ENCODE results near the gene ANKRD10. TPM values are rescaled to one million over a fixed set of nuclear protein-coding genes. Genes with fewer than 3 reads are reported as not detected.

The ANKRD10 gene
- total and polyA plus RNA-seq, 2 experiments from 2014 or later = 250 to 277 TPM

GRCh38 chr13:110942248-110942981 is 27.5 kb upstream of the ANKRD10 start (continued):
- no peak for TF ChIP-seq ZNF114 (CRISPR knock-in tag; IDR thresholded peaks at IDR 0.05)
- TF ChIP-seq, protein P1, sequence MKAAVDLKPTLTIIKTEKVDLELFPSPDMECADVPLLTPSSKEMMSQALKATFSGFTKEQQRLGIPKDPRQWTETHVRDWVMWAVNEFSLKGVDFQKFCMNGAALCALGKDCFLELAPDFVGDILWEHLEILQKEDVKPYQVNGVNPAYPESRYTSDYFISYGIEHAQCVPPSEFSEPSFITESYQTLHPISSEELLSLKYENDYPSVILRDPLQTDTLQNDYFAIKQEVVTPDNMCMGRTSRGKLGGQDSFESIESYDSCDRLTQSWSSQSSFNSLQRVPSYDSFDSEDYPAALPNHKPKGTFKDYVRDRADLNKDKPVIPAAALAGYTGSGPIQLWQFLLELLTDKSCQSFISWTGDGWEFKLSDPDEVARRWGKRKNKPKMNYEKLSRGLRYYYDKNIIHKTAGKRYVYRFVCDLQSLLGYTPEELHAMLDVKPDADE (IDR thresholded peaks at IDR 0.05) = no peak
- no peak for TF ChIP-seq POLR2AphosphoS5 (IDR thresholded peaks at IDR 0.05; ENCODE audit: low read depth)
- no peak for TF ChIP-seq NANOG (IDR thresholded peaks at IDR 0.05; ENCODE audit: borderline replicate concordance)
- TF ChIP-seq, protein P2, sequence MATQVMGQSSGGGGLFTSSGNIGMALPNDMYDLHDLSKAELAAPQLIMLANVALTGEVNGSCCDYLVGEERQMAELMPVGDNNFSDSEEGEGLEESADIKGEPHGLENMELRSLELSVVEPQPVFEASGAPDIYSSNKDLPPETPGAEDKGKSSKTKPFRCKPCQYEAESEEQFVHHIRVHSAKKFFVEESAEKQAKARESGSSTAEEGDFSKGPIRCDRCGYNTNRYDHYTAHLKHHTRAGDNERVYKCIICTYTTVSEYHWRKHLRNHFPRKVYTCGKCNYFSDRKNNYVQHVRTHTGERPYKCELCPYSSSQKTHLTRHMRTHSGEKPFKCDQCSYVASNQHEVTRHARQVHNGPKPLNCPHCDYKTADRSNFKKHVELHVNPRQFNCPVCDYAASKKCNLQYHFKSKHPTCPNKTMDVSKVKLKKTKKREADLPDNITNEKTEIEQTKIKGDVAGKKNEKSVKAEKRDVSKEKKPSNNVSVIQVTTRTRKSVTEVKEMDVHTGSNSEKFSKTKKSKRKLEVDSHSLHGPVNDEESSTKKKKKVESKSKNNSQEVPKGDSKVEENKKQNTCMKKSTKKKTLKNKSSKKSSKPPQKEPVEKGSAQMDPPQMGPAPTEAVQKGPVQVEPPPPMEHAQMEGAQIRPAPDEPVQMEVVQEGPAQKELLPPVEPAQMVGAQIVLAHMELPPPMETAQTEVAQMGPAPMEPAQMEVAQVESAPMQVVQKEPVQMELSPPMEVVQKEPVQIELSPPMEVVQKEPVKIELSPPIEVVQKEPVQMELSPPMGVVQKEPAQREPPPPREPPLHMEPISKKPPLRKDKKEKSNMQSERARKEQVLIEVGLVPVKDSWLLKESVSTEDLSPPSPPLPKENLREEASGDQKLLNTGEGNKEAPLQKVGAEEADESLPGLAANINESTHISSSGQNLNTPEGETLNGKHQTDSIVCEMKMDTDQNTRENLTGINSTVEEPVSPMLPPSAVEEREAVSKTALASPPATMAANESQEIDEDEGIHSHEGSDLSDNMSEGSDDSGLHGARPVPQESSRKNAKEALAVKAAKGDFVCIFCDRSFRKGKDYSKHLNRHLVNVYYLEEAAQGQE (IDR thresholded peaks at IDR 0.05; ENCODE audit: unreplicated experiment) = no peak

- Mint-ChIP-seq H3K4me1 (peaks cover 2% of the 10 kb centered on the region), H3K36me3 (ENCODE audit: low read depth) (peaks cover 30% of the 10 kb centered on the region), H3K27me3 (ENCODE audit: insufficient read depth, low read depth, poor library complexity) (peaks cover 13% of the 10 kb centered on the region), H3K27ac (no peak overlapping the region), H3K9me3 (peaks cover 42% of the 10 kb centered on the region), H3K4me3 (no peak overlapping the region)
- no peak overlapping the region for H3K4me3 ChIP-seq
- no peak overlapping the region for H3K27ac ChIP-seq (ENCODE audit: low read depth)
- ATAC-seq = no peak
- H3K27me3 ChIP-seq (ENCODE audit: insufficient read depth) = no peaks in the 10 kb centered on the region
- no peaks in the 10 kb centered on the region for H4K20me1 ChIP-seq (replicated peaks; ENCODE audit: insufficient read depth)
- no peak overlapping the region for H3K4me2 ChIP-seq
- TF ChIP-seq EZH2phosphoT487 (IDR thresholded peaks at IDR 0.05; ENCODE audit: unreplicated experiment) (no peak), CTCF (conservative IDR thresholded peaks at IDR 0.05; ENCODE audit: low read depth in 2 of 2) (peak in 1 of 2 experiments; percentile 37; a peak in 2 of 4 replicates), CREB1 (CRISPR knock-in tag; IDR thresholded peaks at IDR 0.05; ENCODE audit: low read depth) (no peak), JUNB (IDR thresholded peaks at IDR 0.05; ENCODE audit: unreplicated experiment) (no peak), STAT1 (IDR thresholded peaks at IDR 0.05; ENCODE audit: unreplicated experiment) (no peak), ZNF114 (CRISPR knock-in tag; IDR thresholded peaks at IDR 0.05) (no peak)
- TF ChIP-seq, protein P1 (IDR thresholded peaks at IDR 0.05) = no peak
- TF ChIP-seq, protein P2 (IDR thresholded peaks at IDR 0.05; ENCODE audit: unreplicated experiment) = no peak
- no peaks in the 10 kb centered on the region for H3K4me1 ChIP-seq (ENCODE audit: insufficient read depth)
- H3F3A ChIP-seq (replicated peaks; ENCODE audit: low read depth) = no peaks in the 10 kb centered on the region
- H3K79me2 ChIP-seq (replicated peaks; ENCODE audit: insufficient read depth) = no peaks in the 10 kb centered on the region
- DNase-seq (ENCODE audit: low spot score) = no peak
- peaks cover 21% of the 10 kb centered on the region for H3K9me2 ChIP-seq (ENCODE audit: insufficient read depth)
- H3K36me3 ChIP-seq (ENCODE audit: insufficient read depth) = no peaks in the 10 kb centered on the region; the same call in 1 of the 2 replicates
- no peak overlapping the region for H2AFZ ChIP-seq
Measured at GRCh38 chr13:110938662-110939421, 24.0 kb upstream of the ANKRD10 start.
